Fibroblast of lung (primary cell): Measurements from ENCODE around the gene HLA-F. TPM values are rescaled to one million over a fixed set of nuclear protein-coding genes. Genes with fewer than 3 reads are reported as not detected.

Source experiments
- DNase-seq, 2 donors: peaks; one replicate each; pipeline versions ENCODE4 v3.0.0 to v3.0.0-alpha.2; 2010; ENCODE audit warnings: low read depth in 2 of 2
- H2AFZ ChIP-seq: 2 replicates; pipeline ENCODE4 v1.5.1; 2012; ENCODE audit warnings: low read length, control low read depth, inconsistent platforms
- H3K27ac ChIP-seq: 2 replicates; pipeline ENCODE4 v1.5.1; 2011; ENCODE audit warnings: low read length, control low read depth; ENCODE audit not compliant: insufficient read depth
- H3K27me3 ChIP-seq: 2 replicates; pipeline ENCODE4 v1.5.1; 2011; ENCODE audit warnings: mild to moderate bottlenecking, low read length; ENCODE audit not compliant: control insufficient read depth, insufficient read depth
- H3K36me3 ChIP-seq: 2 replicates; pipeline ENCODE4 v1.5.1; 2011; ENCODE audit warnings: low read length; ENCODE audit not compliant: control insufficient read depth, insufficient read depth
- H3K4me1 ChIP-seq: 2 replicates; pipeline ENCODE4 v1.5.1; 2011; ENCODE audit warnings: low read length; ENCODE audit not compliant: control insufficient read depth, insufficient read depth; ENCODE audit errors: extremely low read depth
- H3K4me2 ChIP-seq: 2 replicates; pipeline ENCODE4 v1.5.1; 2011; ENCODE audit warnings: low read length, control low read depth; ENCODE audit not compliant: insufficient read depth; ENCODE audit errors: extremely low read depth
- H3K4me3 ChIP-seq, 4 experiments: fragments of 200-600 bp in 1 of 4; sonication (generic) in 1 of 4; replicated peaks in 1 of 4; 2 replicates each; pipeline ENCODE4 v1.5.1; 2011 to 2016; ENCODE audit warnings: low read length in 4 of 4, low read depth in 3 of 4, mild to moderate bottlenecking in 3 of 4, control low read depth in 2 of 4, inconsistent platforms in 1 of 4, mixed read lengths in 1 of 4; ENCODE audit not compliant: insufficient read depth in 1 of 4; ENCODE audit errors: control extremely low read depth in 1 of 4
- H3K79me2 ChIP-seq: 2 replicates; pipeline ENCODE4 v1.5.1; 2012; ENCODE audit warnings: mild to moderate bottlenecking, low read length, inconsistent platforms; ENCODE audit not compliant: control insufficient read depth, insufficient read depth
- H3K9ac ChIP-seq: 2 replicates; pipeline ENCODE4 v1.5.1; 2011; ENCODE audit warnings: mild to moderate bottlenecking, low read length, control low read depth; ENCODE audit not compliant: insufficient read depth
- H3K9me3 ChIP-seq: 2 replicates; pipeline ENCODE4 v1.5.1; 2012; ENCODE audit warnings: low read depth, low read length; ENCODE audit not compliant: control insufficient read depth, insufficient read depth
- H4K20me1 ChIP-seq: 2 replicates; pipeline ENCODE4 v1.5.1; 2011; ENCODE audit warnings: low read length; ENCODE audit not compliant: control insufficient read depth, insufficient read depth; ENCODE audit errors: extremely low read depth
- CTCF ChIP-seq, 2 donors: IDR thresholded peaks in 1 of 2; conservative IDR thresholded peaks in 1 of 2; 1 replicate in 1 of 2; 2 replicates in 1 of 2; pipeline ENCODE4 v1.5.1; 2011 to 2012; ENCODE audit warnings: low read length in 2 of 2, control low read depth in 1 of 2, inconsistent platforms in 1 of 2, low read depth in 1 of 2, mild to moderate bottlenecking in 1 of 2
- EZH2 ChIP-seq: IDR thresholded peaks from 2 replicates; pipeline ENCODE4 v1.5.1; 2012; ENCODE audit warnings: low read length, control low read depth, mild to moderate bottlenecking; ENCODE audit errors: missing control alignments
- polyA plus RNA-seq, 2 donors: library from polyadenylated mRNA; depleted of rRNA in 1 of 2; stranded (reverse) in 1 of 2; unstranded in 1 of 2; fragments of >200 nt; gene quantifications; 2 replicates each; pipeline ENCODE4 v1.2.1, GENCODE V29; 2011 to 2012; ENCODE audit warnings: missing spikeins in 1 of 2
- total RNA-seq: library from RNA; depleted of rRNA; stranded (reverse); fragments of >200 nt; gene quantifications from 2 replicates; pipeline ENCODE4 v1.2.1, GENCODE V29; 2014

Gene HLA-F
- total and polyA plus RNA-seq, 2 donors (not counting 1 experiment from before 2014, with no cell fraction given): 5.4 to 18.7 TPM

- Histone ChIP-seq H2AFZ (no peak overlapping the region), H3K4me1 (no peaks in the 10 kb centered on the region), H4K20me1 (no peaks in the 10 kb centered on the region), H3K4me2 (no peak overlapping the region), H3K9me3 (no peaks in the 10 kb centered on the region), H3K27ac (no peak overlapping the region), H3K79me2 (no peaks in the 10 kb centered on the region), H3K36me3 (no peaks in the 10 kb centered on the region), H3K27me3 (peaks cover 9% of the 10 kb centered on the region), H3K4me3 (no peak overlapping the region), H3K9ac (no peak overlapping the region)
- TF ChIP-seq CTCF (conservative IDR thresholded peaks at IDR 0.05 in 1 of 2, IDR thresholded peaks at IDR 0.05 in 1 of 2; ENCODE audit: low read depth in 1 of 2, low read length in 2 of 2) (no peak), EZH2 (no peak)
- no peak for DNase-seq
Measured at GRCh38 chr6:29709188-29709587, 14.0 kb upstream of the HLA-F start.

GRCh38 chr6:29710281-29710941, 12.8 kb upstream of the HLA-F start:
- DNase-seq: no peak
- no peaks in the 10 kb centered on the region for H3K4me1 ChIP-seq

GRCh38 chr6:29720863-29721262, 2.4 kb upstream of the HLA-F start:
- no peaks in the 10 kb centered on the region for H3K79me2 ChIP-seq
- H2AFZ ChIP-seq: no peak overlapping the region
- DNase-seq: no peak
- TF ChIP-seq CTCF (conservative IDR thresholded peaks at IDR 0.05 in 1 of 2, IDR thresholded peaks at IDR 0.05 in 1 of 2; ENCODE audit: low read depth in 1 of 2, low read length in 2 of 2) (no peak), EZH2 (no peak)
- H4K20me1 ChIP-seq: no peaks in the 10 kb centered on the region
- no peak overlapping the region for H3K9ac ChIP-seq
- H3K4me1 ChIP-seq: no peaks in the 10 kb centered on the region
- H3K27me3 ChIP-seq: peaks cover 3% of the 10 kb centered on the region
- no peak overlapping the region for H3K27ac ChIP-seq
- no peaks in the 10 kb centered on the region for H3K36me3 ChIP-seq
- H3K4me2 ChIP-seq: no peak overlapping the region
- no peaks in the 10 kb centered on the region for H3K9me3 ChIP-seq
- H3K4me3 ChIP-seq: no peak overlapping the region

More at GRCh38 chr6:29710281-29710941, 12.8 kb upstream of the HLA-F start:
- Histone ChIP-seq H2AFZ (no peak overlapping the region), H3K79me2 (no peaks in the 10 kb centered on the region), H4K20me1 (no peaks in the 10 kb centered on the region), H3K4me3 (no peak overlapping the region), H3K36me3 (no peaks in the 10 kb centered on the region), H3K4me2 (no peak overlapping the region), H3K9me3 (no peaks in the 10 kb centered on the region), H3K27me3 (peaks cover 10% of the 10 kb centered on the region), H3K27ac (no peak overlapping the region), H3K9ac (no peak overlapping the region)
- no peak for TF ChIP-seq CTCF (conservative IDR thresholded peaks at IDR 0.05 in 1 of 2, IDR thresholded peaks at IDR 0.05 in 1 of 2; ENCODE audit: low read depth in 1 of 2, low read length in 2 of 2)
- TF ChIP-seq EZH2: no peak
